GM12864 (cell line): ENCODE measurements around the gene CITED4.

Experiments used
- DNase-seq: peaks from one replicate; pipeline ENCODE4 v3.0.0-alpha.2; 2011; ENCODE audit warnings: low read depth
- H3K4me3 ChIP-seq: 2 replicates; pipeline ENCODE4 v1.5.1; 2011; ENCODE audit warnings: mild to moderate bottlenecking, low read depth, low read length, control low read depth
- TF ChIP-seq, protein P1 (sequence below): IDR thresholded peaks from 2 replicates; pipeline ENCODE4 v1.5.1; 2011; ENCODE audit warnings: low read depth, mild to moderate bottlenecking, moderate library complexity, low read length, control low read depth, inconsistent platforms; ENCODE audit errors: missing control alignments

CITED4 gene

DNA sequence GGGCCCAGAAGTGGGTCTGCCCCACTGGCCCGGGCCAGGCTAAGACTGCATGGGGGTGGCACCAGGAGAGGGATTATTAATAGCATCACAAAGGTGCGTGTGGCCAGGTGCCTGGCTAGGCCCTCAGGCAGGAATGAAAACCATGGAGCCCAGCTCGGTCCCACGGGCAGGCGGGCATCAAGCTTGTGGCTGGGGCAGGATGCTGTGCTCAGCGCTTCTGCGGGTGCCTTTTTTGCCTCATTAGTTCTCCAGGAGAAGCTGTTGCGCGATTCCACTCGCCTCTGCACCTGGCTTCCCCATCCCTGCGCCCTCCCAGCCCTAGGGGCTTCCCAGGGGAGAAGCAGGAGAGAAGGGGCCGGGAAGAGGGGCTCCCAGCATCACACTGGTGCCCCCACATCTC lies 39.3 kb downstream of the CITED4 start:
- H3K4me3 ChIP-seq = no peak overlapping the region
- TF ChIP-seq, protein P1, sequence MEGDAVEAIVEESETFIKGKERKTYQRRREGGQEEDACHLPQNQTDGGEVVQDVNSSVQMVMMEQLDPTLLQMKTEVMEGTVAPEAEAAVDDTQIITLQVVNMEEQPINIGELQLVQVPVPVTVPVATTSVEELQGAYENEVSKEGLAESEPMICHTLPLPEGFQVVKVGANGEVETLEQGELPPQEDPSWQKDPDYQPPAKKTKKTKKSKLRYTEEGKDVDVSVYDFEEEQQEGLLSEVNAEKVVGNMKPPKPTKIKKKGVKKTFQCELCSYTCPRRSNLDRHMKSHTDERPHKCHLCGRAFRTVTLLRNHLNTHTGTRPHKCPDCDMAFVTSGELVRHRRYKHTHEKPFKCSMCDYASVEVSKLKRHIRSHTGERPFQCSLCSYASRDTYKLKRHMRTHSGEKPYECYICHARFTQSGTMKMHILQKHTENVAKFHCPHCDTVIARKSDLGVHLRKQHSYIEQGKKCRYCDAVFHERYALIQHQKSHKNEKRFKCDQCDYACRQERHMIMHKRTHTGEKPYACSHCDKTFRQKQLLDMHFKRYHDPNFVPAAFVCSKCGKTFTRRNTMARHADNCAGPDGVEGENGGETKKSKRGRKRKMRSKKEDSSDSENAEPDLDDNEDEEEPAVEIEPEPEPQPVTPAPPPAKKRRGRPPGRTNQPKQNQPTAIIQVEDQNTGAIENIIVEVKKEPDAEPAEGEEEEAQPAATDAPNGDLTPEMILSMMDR = no peak
- no peak for DNase-seq

DNA sequence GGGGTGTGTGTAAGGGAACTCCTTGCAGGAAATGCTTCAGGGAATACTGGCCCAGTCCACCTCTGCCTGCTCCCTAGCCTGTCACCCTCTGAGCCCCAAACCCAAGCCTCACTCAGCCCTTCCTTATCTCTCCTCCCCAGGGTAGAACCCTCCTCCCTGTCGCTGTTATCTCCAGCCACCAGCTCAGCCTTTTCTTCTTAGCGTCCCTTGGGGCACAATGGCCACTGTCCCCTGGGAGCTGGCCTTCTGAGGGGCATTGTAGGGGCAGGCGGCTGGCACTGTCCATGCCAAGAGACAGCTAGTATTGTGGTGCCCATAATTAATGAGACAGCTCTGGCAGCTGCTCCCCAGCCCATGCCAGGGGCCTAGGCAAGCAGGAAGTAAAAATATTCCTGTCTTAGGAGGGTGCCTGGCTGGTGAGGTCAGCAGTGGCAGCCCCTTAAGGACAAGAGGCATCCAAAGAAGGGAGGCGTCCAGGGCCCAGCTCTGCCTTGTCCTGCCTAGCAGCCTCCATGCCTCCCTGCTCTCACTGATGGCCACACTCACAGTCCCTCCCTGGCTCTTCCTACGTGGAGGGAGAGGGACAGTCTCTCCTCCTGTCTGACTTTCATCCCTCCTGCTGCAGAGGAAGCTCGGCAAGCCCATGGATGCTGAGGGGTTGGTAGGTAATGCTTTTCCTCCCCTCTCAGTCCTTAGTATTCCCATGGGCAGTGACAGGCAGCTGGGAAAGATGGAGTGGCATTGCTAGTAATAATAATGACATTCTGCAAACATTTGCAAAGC lies 41.1 kb downstream of the CITED4 start:
- TF ChIP-seq, protein P1 = no peak
- DNase-seq = no peak
- no peak overlapping the region for H3K4me3 ChIP-seq

DNA sequence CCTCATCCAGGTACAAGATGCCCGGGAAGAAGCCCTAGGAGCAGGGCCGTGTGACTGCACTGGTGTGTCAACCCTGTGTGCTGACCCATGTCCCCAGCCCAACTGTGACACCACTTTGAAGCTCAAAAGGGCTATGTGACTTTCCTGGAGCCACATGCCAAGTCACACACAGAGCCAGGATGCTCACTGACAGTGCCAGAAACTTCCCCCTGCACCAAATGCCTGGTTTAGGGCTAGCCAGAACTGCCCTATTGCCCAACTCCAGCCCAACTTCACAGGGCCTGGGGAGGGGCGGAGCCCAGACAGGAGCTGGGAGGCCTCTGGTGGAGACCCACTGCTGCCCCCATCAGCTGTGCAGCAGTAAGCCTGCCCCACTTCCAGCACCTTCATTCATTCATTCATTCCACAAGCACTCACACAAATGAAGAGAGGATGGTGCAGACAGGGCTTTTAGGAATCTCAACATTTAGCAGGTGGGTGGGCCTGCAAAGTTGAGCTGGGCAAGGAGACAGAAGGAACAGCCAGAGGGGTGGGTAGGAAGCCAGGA lies 41.8 kb downstream of the CITED4 start:
- no peak overlapping the region for H3K4me3 ChIP-seq
- TF ChIP-seq, protein P1 = no peak
- no peak for DNase-seq

DNA sequence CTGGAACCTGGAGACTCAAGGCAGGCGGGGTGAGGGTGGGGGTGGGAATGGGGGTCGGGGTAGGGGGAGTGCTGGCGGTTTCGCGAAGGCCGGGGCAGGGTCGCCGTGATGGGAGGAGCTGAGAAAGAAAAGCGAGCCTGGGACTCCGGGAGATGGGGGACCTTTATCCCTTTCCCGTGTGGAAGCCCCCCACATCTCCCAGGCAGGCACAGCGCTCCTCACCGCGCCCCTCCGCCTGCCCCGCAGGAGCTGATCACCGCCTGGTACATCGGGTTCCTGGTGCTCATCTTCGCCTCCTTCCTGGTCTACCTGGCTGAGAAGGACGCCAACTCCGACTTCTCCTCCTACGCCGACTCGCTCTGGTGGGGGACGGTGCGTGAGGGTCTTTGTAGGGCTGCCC lies 43.1 kb downstream of the CITED4 start:
- no peak for DNase-seq
- H3K4me3 ChIP-seq = no peak overlapping the region; the same call in 1 of the 2 replicates
- TF ChIP-seq, protein P1 = no peak

DNA sequence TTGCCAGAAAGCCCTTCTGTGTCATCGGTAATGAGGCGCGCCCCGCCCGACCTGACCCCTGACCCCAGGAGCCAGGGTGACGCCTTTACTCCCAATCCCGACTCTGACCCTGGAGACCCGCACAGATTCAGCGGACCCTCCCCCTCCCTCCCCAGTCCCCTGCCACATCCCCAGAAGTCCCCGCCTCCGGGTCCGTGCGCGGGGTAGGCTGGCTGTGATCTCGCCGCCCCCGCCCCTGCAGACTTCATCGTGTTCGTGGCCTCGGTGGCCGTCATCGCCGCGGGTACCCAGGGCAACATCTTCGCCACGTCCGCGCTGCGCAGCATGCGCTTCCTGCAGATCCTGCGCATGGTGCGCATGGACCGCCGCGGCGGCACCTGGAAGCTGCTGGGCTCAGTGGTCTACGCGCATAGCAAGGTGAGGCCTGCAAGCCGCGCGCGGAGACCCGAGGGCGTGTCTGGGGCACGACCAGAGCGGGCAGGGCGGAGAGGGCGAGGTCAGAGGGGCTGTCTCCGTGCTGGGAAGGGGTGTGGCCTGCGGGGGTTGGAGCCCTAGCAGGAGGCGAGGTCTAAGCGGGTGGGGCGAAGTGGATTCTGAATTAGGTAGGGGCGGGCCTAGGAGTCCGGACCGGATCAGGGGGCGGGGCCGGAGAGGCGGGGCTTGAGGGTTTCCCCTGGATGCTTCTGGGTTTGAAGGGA lies 43.8 kb downstream of the CITED4 start:
- DNase-seq = peak; percentile 51
- TF ChIP-seq, protein P1 = no peak
- H3K4me3 ChIP-seq = peak overlapping the region; percentile 54

DNA sequence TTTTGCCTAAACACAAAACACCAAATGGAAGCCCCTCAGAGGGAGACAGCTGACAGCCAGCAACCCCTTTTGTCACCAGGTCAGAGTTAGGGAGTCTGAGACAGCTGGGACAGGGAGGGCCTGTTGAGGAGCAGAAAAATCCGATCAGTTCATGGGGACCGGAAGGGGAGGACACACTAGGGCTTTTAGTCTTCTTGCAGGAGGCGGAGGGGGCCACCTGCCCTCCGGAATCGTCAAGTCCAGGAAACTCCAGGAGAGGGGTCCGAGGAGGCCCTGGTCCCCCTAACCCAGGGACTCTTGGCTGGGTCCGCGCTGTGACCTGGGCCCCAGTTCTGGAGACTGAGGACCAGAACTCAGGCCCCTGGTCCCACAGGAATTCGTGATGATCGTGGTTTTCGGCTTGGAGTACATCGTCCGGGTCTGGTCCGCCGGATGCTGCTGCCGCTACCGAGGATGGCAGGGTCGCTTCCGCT lies 44.3 kb downstream of the CITED4 start:
- TF ChIP-seq, protein P1 = no peak
- H3K4me3 ChIP-seq = peak overlapping the region; percentile 54

More for the DNA sequence above, 44.3 kb downstream of the CITED4 start:
- DNase-seq = no peak
